ENCODE measurements around the gene TMEM201. TPM values are rescaled to one million over a fixed set of nuclear protein-coding genes. Genes with fewer than 3 reads are reported as not detected.

Gene TMEM201
- total RNA-seq, 2 experiments from 2014 or later = 14.6 to 15.1 TPM

DNA sequence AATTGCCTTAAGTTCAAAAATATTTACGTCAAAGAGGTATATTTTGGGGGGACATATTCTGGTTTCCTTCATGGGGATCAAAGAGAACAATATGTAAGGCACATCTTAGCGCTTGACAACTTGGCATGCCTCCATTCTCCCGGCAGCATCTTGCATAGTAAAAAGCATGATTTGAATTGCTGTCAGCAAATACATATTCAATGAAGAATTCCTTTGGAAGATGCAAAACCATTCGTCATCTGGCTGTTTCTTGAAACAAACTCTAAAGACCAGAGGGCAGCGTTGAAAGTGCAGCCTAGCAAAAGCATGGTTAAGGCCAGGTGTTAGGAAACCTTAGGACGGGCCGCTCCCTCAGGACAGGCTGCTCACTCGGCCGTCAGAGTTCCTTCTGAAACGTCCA is 59.5 kb downstream of the TMEM201 start:
- no peak for ATAC-seq
- Mint-ChIP-seq H3K27me3 (no peaks in the 10 kb centered on the region), H3K36me3 (ENCODE audit: low read depth) (peaks cover 7% of the 10 kb centered on the region), H3K27ac (no peak overlapping the region), H3K4me1 (peaks cover 42% of the 10 kb centered on the region), H3K9me3 (ENCODE audit: low read depth) (no peaks in the 10 kb centered on the region), H3K4me3 (no peak overlapping the region)
- intact Hi-C loops (cut with DNase I, micrococcal nuclease) = no loop called here
- ChIA-PET CTCF (interaction anchor here (1.8 kb wide), 1 partner anchor 10 kb away, joined by 7 read pairs; no protein-coding TSS in a partner anchor), POLR2A (interaction anchor here (0.5 kb wide), 1 partner anchor 17 kb away, joined by 7 read pairs; no protein-coding TSS in a partner anchor)
- no peak for DNase-seq

GRCh38 chr1:9649769-9650168 is 61.1 kb downstream of the TMEM201 start:
- Mint-ChIP-seq H3K4me1 (peaks cover 42% of the 10 kb centered on the region), H3K4me3 (peak overlapping the region; percentile 98), H3K9me3 (ENCODE audit: low read depth) (no peaks in the 10 kb centered on the region), H3K27me3 (no peaks in the 10 kb centered on the region), H3K36me3 (ENCODE audit: low read depth) (peaks cover 18% of the 10 kb centered on the region), H3K27ac (no peak overlapping the region)
- ChIA-PET POLR2A (interaction anchor here (0.7 kb wide), 1 partner anchor 723 kb away, joined by 3 read pairs; no protein-coding TSS in a partner anchor), CTCF (interaction anchor here (0.6 to 9.2 kb wide), 3 partner anchors 21 to 75 kb away, joined by 3 to 100 read pairs (median 3); no protein-coding TSS in a partner anchor)
- no peak for DNase-seq
- intact Hi-C loops (cut with DNase I, micrococcal nuclease) = loop anchor here in 1 of 2 experiments (5.0 to 10.0 kb wide), 4 partner anchors 367 to 1252 kb away; partner anchors contain the start of gene ENO1
- ATAC-seq = no peak

DNA sequence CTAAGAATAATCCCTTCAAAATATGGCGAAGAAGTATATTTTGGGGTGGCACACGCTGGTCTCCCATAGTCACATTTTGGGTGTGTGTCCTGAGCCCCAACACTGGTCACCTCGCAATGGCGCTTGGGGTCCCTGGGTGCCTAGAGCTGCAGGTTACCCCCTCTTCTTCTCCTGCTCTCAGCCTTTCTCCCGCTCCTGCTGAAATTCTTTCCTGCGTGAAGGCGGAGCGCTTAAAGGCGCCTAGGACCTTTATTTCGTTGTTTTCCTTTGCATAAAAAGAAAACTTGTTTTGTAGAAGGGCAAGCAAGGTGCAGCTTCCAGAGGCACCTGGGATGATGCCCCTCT is 62.5 kb downstream of the TMEM201 start:
- peaks cover 49% of the 10 kb centered on the region for H3K4me1 Mint-ChIP-seq
- H3K27me3 Mint-ChIP-seq = no peaks in the 10 kb centered on the region
- ATAC-seq (no peak), DNase-seq (no peak)
- peaks cover 22% of the 10 kb centered on the region for H3K36me3 Mint-ChIP-seq (ENCODE audit: low read depth)
- H3K27ac Mint-ChIP-seq = peak overlapping the region; percentile 98
- intact Hi-C loops (cut with DNase I, micrococcal nuclease) = loop anchor here (1.0 to 10.0 kb wide), 5 partner anchors 77 to 1254 kb away; partner anchors contain the start of gene ENO1 (in 1 of the 2)
- H3K9me3 Mint-ChIP-seq (ENCODE audit: low read depth) = no peaks in the 10 kb centered on the region
- POLR2A ChIA-PET = interaction anchor here (5.8 kb wide), 1 partner anchor 21 kb away, joined by 49 read pairs; no protein-coding TSS in a partner anchor
- H3K4me3 Mint-ChIP-seq = peak overlapping the region; percentile 98
- CTCF ChIA-PET = interaction anchor here (0.5 to 9.2 kb wide), 5 partner anchors 23 to 220 kb away, joined by 3 to 100 read pairs (median 3); no protein-coding TSS in a partner anchor

DNA sequence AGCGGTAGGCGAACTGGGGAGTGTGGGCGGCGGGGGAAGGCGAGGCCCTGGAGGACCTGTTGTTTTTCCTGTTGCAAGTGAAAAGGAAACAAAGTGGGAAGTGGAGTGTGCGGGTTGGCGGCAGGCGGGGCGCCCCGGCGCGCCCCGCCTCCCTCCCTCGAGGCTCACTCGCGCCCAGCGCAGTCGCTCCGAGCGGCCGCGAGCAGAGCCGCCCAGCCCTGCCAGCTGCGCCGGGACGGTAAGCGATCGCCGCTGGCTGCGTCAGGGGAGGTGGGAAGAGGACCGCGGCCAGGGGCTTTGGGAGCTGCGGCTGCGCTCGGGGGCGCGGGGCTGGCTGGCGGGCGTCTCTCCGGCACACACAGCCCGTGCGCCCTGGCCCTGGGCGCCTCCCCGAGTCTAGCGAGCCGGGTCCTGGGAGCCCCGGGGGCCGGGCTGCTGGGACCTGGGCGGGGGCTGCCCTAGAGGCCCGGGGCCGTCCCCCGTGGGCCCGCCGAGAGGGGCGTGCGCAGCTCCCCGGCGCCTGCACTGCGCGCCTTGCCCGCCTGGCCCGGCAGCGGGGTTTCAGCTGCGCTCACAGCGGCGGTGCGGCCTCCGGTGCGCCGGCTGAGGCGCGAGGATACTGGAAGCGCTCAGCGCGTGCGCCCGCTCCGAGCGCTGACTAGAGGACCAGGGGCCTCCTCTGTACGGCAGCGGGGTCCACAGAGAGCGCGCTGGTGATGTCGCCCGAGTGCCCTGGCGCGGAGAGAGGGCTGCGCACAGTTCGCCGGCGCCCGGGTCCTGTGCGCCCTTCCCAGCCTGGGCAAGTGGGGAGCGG is 63.1 kb downstream of the TMEM201 start, which contains the start of gene PIK3CD:
PIK3CD (plus strand) TSS at position 167 of the 814 bp plus-strand sequence. CDS start 58,725 bp downstream, outside the sequence.
- H3K27ac Mint-ChIP-seq = peak within 1 kb of the TSS; percentile 99
- ATAC-seq = peak; percentile 24
- CTCF ChIA-PET = interaction anchor here (0.5 to 9.2 kb wide), 9 partner anchors 12 to 647 kb away, joined by 3 to 100 read pairs (median 4); no protein-coding TSS in a partner anchor
- H3K4me3 Mint-ChIP-seq = peak within 1 kb of the TSS; percentile 98
- POLR2A ChIA-PET = interaction anchor here (0.9 to 5.8 kb wide), 2 partner anchors 22 to 70 kb away, joined by 4 to 49 read pairs; no protein-coding TSS in a partner anchor
- H3K36me3 Mint-ChIP-seq (ENCODE audit: low read depth) = peaks cover 22% of the 10 kb centered on the region
- no peaks in the 10 kb centered on the region for H3K9me3 Mint-ChIP-seq (ENCODE audit: low read depth)
- intact Hi-C loops (cut with DNase I, micrococcal nuclease) = loop anchor here (1.0 to 10.0 kb wide), 6 partner anchors 66 to 1254 kb away; partner anchors contain the start of gene ENO1 (in 1 of the 2)
- DNase-seq = peak; percentile 69
- no peaks in the 10 kb centered on the region for H3K27me3 Mint-ChIP-seq
- H3K4me1 Mint-ChIP-seq = peaks cover 51% of the 10 kb centered on the region

GRCh38 chr1:9652379-9653209 is 63.9 kb downstream of the TMEM201 start:
- Mint-ChIP-seq H3K9me3 (ENCODE audit: low read depth) (no peaks in the 10 kb centered on the region), H3K4me3 (peak overlapping the region; percentile 98), H3K36me3 (ENCODE audit: low read depth) (peaks cover 23% of the 10 kb centered on the region), H3K27ac (peak overlapping the region; percentile 99), H3K27me3 (no peaks in the 10 kb centered on the region), H3K4me1 (peaks cover 56% of the 10 kb centered on the region)
- ATAC-seq (no peak), DNase-seq (peak; percentile 75)
- intact Hi-C loops (cut with DNase I, micrococcal nuclease) = loop anchor here in 1 of 2 experiments (1.0 to 10.0 kb wide), 5 partner anchors 65 to 1255 kb away; partner anchors contain the start of gene ENO1
- POLR2A ChIA-PET = interaction anchor here (0.6 to 5.8 kb wide), 5 partner anchors 16 to 747 kb away, joined by 3 to 49 read pairs (median 4); no protein-coding TSS in a partner anchor
- CTCF ChIA-PET = interaction anchor here (0.6 to 9.2 kb wide), 11 partner anchors 12 to 216 kb away, joined by 3 to 100 read pairs (median 4); no protein-coding TSS in a partner anchor

DNA sequence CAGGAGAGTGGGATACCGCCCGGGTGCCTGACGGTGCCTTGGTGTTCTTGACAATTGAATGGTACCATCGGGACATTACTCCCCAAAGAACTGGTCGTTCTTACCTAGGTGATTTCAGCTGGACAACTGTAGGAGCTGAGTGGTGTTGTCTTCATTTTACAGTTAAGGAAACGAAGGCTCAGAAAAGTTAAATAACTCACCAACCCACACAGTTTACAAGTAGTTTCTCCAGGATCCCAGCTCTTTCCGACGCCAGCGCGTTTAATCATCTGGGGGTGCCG is 64.4 kb downstream of the TMEM201 start:
- H3K4me3 Mint-ChIP-seq = peak overlapping the region; percentile 98
- peaks cover 61% of the 10 kb centered on the region for H3K4me1 Mint-ChIP-seq
- ChIA-PET CTCF (interaction anchor here (0.6 to 9.2 kb wide), 11 partner anchors 12 to 215 kb away, joined by 3 to 100 read pairs (median 4); no protein-coding TSS in a partner anchor), POLR2A (interaction anchor here (0.6 to 5.8 kb wide), 5 partner anchors 15 to 746 kb away, joined by 3 to 49 read pairs (median 4); no protein-coding TSS in a partner anchor)
- peaks cover 24% of the 10 kb centered on the region for H3K36me3 Mint-ChIP-seq (ENCODE audit: low read depth)
- DNase-seq (no peak), ATAC-seq (no peak)
- intact Hi-C loops (cut with DNase I, micrococcal nuclease) = loop anchor here in 1 of 2 experiments (5.0 to 10.0 kb wide), 4 partner anchors 371 to 1256 kb away; partner anchors contain the start of gene ENO1
- no peaks in the 10 kb centered on the region for H3K9me3 Mint-ChIP-seq (ENCODE audit: low read depth)
- H3K27me3 Mint-ChIP-seq = no peaks in the 10 kb centered on the region
- H3K27ac Mint-ChIP-seq = peak overlapping the region; percentile 99

DNA sequence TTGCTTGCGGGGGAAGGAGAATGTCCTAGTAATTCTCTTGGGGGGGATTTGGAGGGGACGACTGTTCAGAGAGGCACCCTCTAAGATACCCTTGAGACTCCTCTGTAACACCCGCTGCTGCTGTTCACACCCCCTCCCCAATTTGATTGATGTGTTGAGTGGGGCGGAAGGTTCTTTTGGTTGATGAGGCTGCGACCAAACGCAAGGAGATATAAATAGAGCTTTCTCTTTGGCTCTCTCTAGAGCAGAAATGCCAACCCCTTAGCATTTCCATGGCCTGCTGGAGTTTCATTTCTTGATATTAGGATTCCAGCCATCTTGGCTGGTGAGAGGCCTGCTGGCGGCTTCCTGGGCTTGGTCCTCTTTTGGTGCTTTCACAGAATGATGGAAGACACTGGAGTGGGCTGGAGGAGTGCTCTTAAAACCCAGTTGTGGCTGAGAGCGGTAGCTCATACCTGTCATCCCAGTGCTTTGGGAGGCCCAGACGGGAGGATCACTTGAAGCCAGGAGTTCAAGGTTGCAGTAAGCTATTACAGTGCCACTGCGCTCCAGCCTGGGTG is 64.9 kb downstream of the TMEM201 start:
- H3K36me3 Mint-ChIP-seq (ENCODE audit: low read depth) = peaks cover 26% of the 10 kb centered on the region
- H3K4me1 Mint-ChIP-seq = peaks cover 65% of the 10 kb centered on the region
- H3K27me3 Mint-ChIP-seq = no peaks in the 10 kb centered on the region
- CTCF ChIA-PET = interaction anchor here (0.6 to 9.2 kb wide), 14 partner anchors 11 to 775 kb away, joined by 3 to 100 read pairs (median 4); no protein-coding TSS in a partner anchor
- peak overlapping the region; percentile 98 for H3K4me3 Mint-ChIP-seq
- ATAC-seq (peak; percentile 20), DNase-seq (peak; percentile 71)
- POLR2A ChIA-PET = interaction anchor here (0.6 to 5.8 kb wide), 9 partner anchors 13 to 746 kb away, joined by 3 to 49 read pairs (median 4); no protein-coding TSS in a partner anchor
- peak overlapping the region; percentile 99 for H3K27ac Mint-ChIP-seq
- intact Hi-C loops (cut with DNase I, micrococcal nuclease) = loop anchor here in 1 of 2 experiments (1.0 to 10.0 kb wide), 5 partner anchors 257 to 1256 kb away; partner anchors contain the start of genes CTNNBIP1 and ENO1
- no peaks in the 10 kb centered on the region for H3K9me3 Mint-ChIP-seq (ENCODE audit: low read depth)

- intact Hi-C loops (cut with DNase I, micrococcal nuclease) = loop anchor here in 1 of 2 experiments (1.0 to 10.0 kb wide), 5 partner anchors 256 to 1257 kb away; partner anchors contain the start of genes CTNNBIP1 and ENO1
- ChIA-PET CTCF (interaction anchor here (0.6 to 9.2 kb wide), 13 partner anchors 10 to 774 kb away, joined by 3 to 100 read pairs (median 4); no protein-coding TSS in a partner anchor), POLR2A (interaction anchor here (0.6 to 5.8 kb wide), 9 partner anchors 11 to 74 kb away, joined by 3 to 49 read pairs (median 4); no protein-coding TSS in a partner anchor)
- Mint-ChIP-seq H3K9me3 (ENCODE audit: low read depth) (no peaks in the 10 kb centered on the region), H3K27ac (peak overlapping the region; percentile 99), H3K27me3 (no peaks in the 10 kb centered on the region), H3K36me3 (ENCODE audit: low read depth) (peaks cover 26% of the 10 kb centered on the region), H3K4me1 (peaks cover 71% of the 10 kb centered on the region), H3K4me3 (peak overlapping the region; percentile 98)
- ATAC-seq (peak; percentile 20), DNase-seq (peak; percentile 63)
These were observed 65.5 kb downstream of the TMEM201 start for GRCh38 chr1:9654051-9654833.

Measured in activated CD4-positive, alpha-beta T cell treated with anti-CD3 and anti-CD28 coated beads for 36 hours (primary cell).